A673 (cell line): Measurements from ENCODE around the gene GAS7. TPM values are rescaled to one million over a fixed set of nuclear protein-coding genes. Genes with fewer than 3 reads are reported as not detected.

Experiments
- BruUV-seq: library from RNA; stranded (reverse); fragments of 400-500 nt; replicated peaks from 2 replicates; lab custom pipeline; 2021; lab: Mats Ljungman, UMichigan
- CTCF ChIA-PET: fragments of 300-600 bp; sonication (Branson Sonifier 250); formaldehyde crosslinking; loops from one replicate; lab custom pipeline; 2022; ENCODE audit warnings: antibody characterized with exemption; lab: Charles Lee
- POLR2A ChIA-PET: fragments of 300-600 bp; sonication (Branson Sonifier 250); formaldehyde crosslinking; loops from one replicate; lab custom pipeline; 2022; ENCODE audit warnings: antibody characterized with exemption; ENCODE audit not compliant: low non-redundant PET; lab: Charles Lee
- DNase-seq: peaks from one replicate; pipeline ENCODE4 v3.0.0-alpha.2; 2015; ENCODE audit warnings: low spot score
- H3K27ac ChIP-seq: fragments of 200-600 bp; sonication (generic); 2 replicates; pipeline ENCODE4 v1.5.1; 2016; ENCODE audit warnings: mixed run types, low read depth, mild to moderate bottlenecking, mixed read lengths, antibody characterized with exemption, low read length; ENCODE audit not compliant: poor library complexity, severe bottlenecking
- H3K27me3 ChIP-seq: fragments of 200-600 bp; sonication (generic); replicated peaks from 2 replicates; pipeline ENCODE4 v1.6.1; 2017; ENCODE audit warnings: mixed run types, low read depth, mild to moderate bottlenecking, mixed read lengths, antibody characterized with exemption, low read length; ENCODE audit not compliant: insufficient read depth, poor library complexity
- H3K36me3 ChIP-seq: fragments of 200-600 bp; sonication (generic); 2 replicates; pipeline ENCODE4 v1.6.1; 2016; ENCODE audit warnings: mixed run types, mild to moderate bottlenecking, mixed read lengths, antibody characterized with exemption, low read length; ENCODE audit not compliant: insufficient read depth, poor library complexity, severe bottlenecking
- H3K4me1 ChIP-seq: fragments of 200-600 bp; sonication (generic); 2 replicates; pipeline ENCODE4 v1.6.1; 2017; ENCODE audit warnings: mixed run types, mild to moderate bottlenecking, mixed read lengths, antibody characterized with exemption, low read length; ENCODE audit not compliant: insufficient read depth, poor library complexity, severe bottlenecking
- H3K4me3 ChIP-seq: fragments of 200-600 bp; sonication (generic); 2 replicates; pipeline ENCODE4 v1.5.1; 2016; ENCODE audit warnings: low read depth, mixed run types, mild to moderate bottlenecking, mixed read lengths, low read length; ENCODE audit not compliant: poor library complexity, severe bottlenecking
- H3K9me3 ChIP-seq: fragments of 200-600 bp; sonication (generic); 2 replicates; pipeline ENCODE4 v1.6.1; 2016; ENCODE audit warnings: mixed run types, low read depth, mild to moderate bottlenecking, mixed read lengths, antibody characterized with exemption, low read length; ENCODE audit not compliant: poor library complexity, severe bottlenecking
- CTCF ChIP-seq: fragments of 300-800, 200-600 bp; sonication (generic); conservative IDR thresholded peaks from 2 replicates; pipeline ENCODE4 v1.5.1; 2017; ENCODE audit warnings: low read depth, mild to moderate bottlenecking, antibody characterized with exemption, low read length, moderate library complexity, mixed read lengths
- EZH2 ChIP-seq: fragments of 200-600 bp; sonication (generic); IDR thresholded peaks from 2 replicates; pipeline ENCODE4 v1.6.1; 2017; ENCODE audit warnings: borderline replicate concordance, low read depth, mild to moderate bottlenecking, mixed read lengths, antibody characterized with exemption, low read length; ENCODE audit not compliant: poor library complexity, severe bottlenecking
- intact Hi-C: fragments of 100-400 bp; cut with micrococcal nuclease; formaldehyde crosslinking; loops from one replicate; pipeline ENCODE4 v1.10.0; 2022; ENCODE audit not compliant: unreplicated experiment
- total RNA-seq: library from RNA; stranded (reverse); gene quantifications from 2 replicates; pipeline ENCODE4 v1.2.3, GENCODE V29; 2021

Gene GAS7
- total RNA-seq, 1 experiment from 2014 or later, result 2.3 TPM

GRCh38 chr17:10107316-10108165, 90.9 kb downstream of the GAS7 start:
- Histone ChIP-seq H3K36me3 (no peaks in the 10 kb centered on the region), H3K9me3 (no peaks in the 10 kb centered on the region), H3K4me3 (no peak overlapping the region), H3K27ac (no peak overlapping the region), H3K4me1 (no peaks in the 10 kb centered on the region), H3K27me3 (no peaks in the 10 kb centered on the region)
- ChIA-PET POLR2A (no interaction called here), CTCF (no interaction called here)
- intact Hi-C loops, result no loop called here
- no peak for DNase-seq
- TF ChIP-seq CTCF (no peak), EZH2 (no peak)
- no TSS peak for BruUV-seq

DNA sequence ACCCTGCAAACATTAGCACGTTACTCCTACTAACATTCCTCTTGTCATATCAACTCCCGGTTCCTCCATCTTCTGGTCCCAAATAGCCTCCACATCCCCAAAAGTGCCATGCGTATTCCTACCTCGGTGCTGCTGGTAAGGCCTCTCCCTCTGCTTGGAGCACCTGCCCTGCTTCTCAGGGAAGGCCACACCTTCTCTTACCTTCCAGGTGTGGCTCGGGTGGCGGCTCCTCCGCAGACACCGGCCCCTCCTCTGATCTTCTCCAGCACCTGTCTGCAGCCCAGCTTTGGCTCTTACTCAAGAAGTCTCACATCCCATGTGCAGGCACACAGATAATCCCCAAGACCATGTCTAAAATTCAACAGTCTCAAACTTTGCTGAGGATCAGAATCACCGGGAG, 92.3 kb downstream of the GAS7 start:
- Histone ChIP-seq H3K36me3 (no peaks in the 10 kb centered on the region), H3K27me3 (no peaks in the 10 kb centered on the region), H3K9me3 (no peaks in the 10 kb centered on the region), H3K27ac (no peak overlapping the region), H3K4me3 (no peak overlapping the region), H3K4me1 (no peaks in the 10 kb centered on the region)
- no peak for TF ChIP-seq CTCF
- no peak for TF ChIP-seq EZH2
- ChIA-PET POLR2A (no interaction called here), CTCF (no interaction called here)
- no TSS peak for BruUV-seq
- intact Hi-C loops, result no loop called here
- no peak for DNase-seq

GRCh38 chr17:10105513-10106001, 92.8 kb downstream of the GAS7 start:
- no TSS peak for BruUV-seq
- POLR2A ChIA-PET, result no interaction called here
- H3K27me3 ChIP-seq, result no peaks in the 10 kb centered on the region

More at GRCh38 chr17:10105513-10106001, 92.8 kb downstream of the GAS7 start:
- Histone ChIP-seq H3K4me1 (no peaks in the 10 kb centered on the region), H3K9me3 (no peaks in the 10 kb centered on the region), H3K36me3 (no peaks in the 10 kb centered on the region), H3K27ac (no peak overlapping the region), H3K4me3 (no peak overlapping the region)
- intact Hi-C loops, result no loop called here
- CTCF ChIA-PET, result no interaction called here
- DNase-seq, result no peak
- TF ChIP-seq CTCF (no peak), EZH2 (no peak)
